Right kidney (tissue), 1 donor: Measurements from ENCODE around the gene PWP2.
"Not testable (repeated sequence)": the region's sequence is repeated elsewhere in the genome, so short reads cannot be mapped to it uniquely, and the experiment has no call there.

ENCODE experiments used
- DNase-seq: peaks from one replicate; pipeline ENCODE4 v3.0.0-alpha.2; 2016

PWP2 gene

GRCh38 chr21:44163167-44163653 lies 56.0 kb downstream of the PWP2 start:
- not testable (repeated sequence) for DNase-seq

GRCh38 chr21:44165933-44166332 lies 58.7 kb downstream of the PWP2 start:
- DNase-seq, result not testable (repeated sequence)

GRCh38 chr21:44167527-44167926 lies 60.3 kb downstream of the PWP2 start:
- DNase-seq, result not testable (repeated sequence)

GRCh38 chr21:44170326-44170725 lies 63.1 kb downstream of the PWP2 start:
- DNase-seq, result not testable (repeated sequence)

GRCh38 chr21:44170863-44171262 lies 63.7 kb downstream of the PWP2 start:
- DNase-seq, result not testable (repeated sequence)

- DNase-seq, result not testable (repeated sequence)
These were observed 64.9 kb downstream of the PWP2 start for GRCh38 chr21:44171962-44172572.

GRCh38 chr21:44172741-44173140 lies 65.5 kb downstream of the PWP2 start:
- not testable (repeated sequence) for DNase-seq

- DNase-seq, result not testable (repeated sequence)
These were observed 68.0 kb downstream of the PWP2 start for GRCh38 chr21:44175189-44175588.

- not testable (repeated sequence) for DNase-seq
These were observed 68.9 kb downstream of the PWP2 start for GRCh38 chr21:44176127-44176526.
